A549 (cell line): ENCODE results near the gene CHST5.

ENCODE experiments used
- CEBPB ChIP-seq, 2 experiments: fragments of >200 bp in 1 of 2; sonication (Bioruptor Twin) in 1 of 2; formaldehyde crosslinking in 1 of 2; IDR thresholded peaks; 2 replicates each; pipeline ENCODE4 v1.6.1; 2012 to 2016
- EHF ChIP-seq: fragments of 250-450 bp; sonication (Bioruptor Pico); IDR thresholded peaks from 2 replicates; pipeline ENCODE4 v1.5.0; 2020; ENCODE audit warnings: mild to moderate bottlenecking
- EP300 ChIP-seq, 2 experiments: fragments of >200 bp; sonication (Bioruptor Twin); formaldehyde crosslinking; IDR thresholded peaks; 2 replicates in 1 of 2; 3 replicates in 1 of 2; pipeline ENCODE4 v1.6.1; 2016 to 2017
- JUN ChIP-seq, 2 experiments: fragments of >200 bp; sonication (Bioruptor Twin); formaldehyde crosslinking; IDR thresholded peaks; 2 replicates in 1 of 2; 3 replicates in 1 of 2; pipeline ENCODE4 v1.6.1; 2016 to 2017
- NPAS2 ChIP-seq: fragments of 250-450 bp; sonication (Bioruptor Pico); IDR thresholded peaks from 2 replicates; pipeline ENCODE4 v1.8.0; 2022; ENCODE audit warnings: mild to moderate bottlenecking, moderate library complexity, borderline replicate concordance
- POLR2A ChIP-seq: IDR thresholded peaks from 2 replicates; pipeline ENCODE4 v1.6.1; 2012; ENCODE audit warnings: mild to moderate bottlenecking, low read length
- POLR2AphosphoS2 ChIP-seq: conservative IDR thresholded peaks from 2 replicates; pipeline ENCODE4 v1.6.1; 2012; ENCODE audit warnings: low read length, improper control_type of control experiment, inconsistent platforms
- RCOR1 ChIP-seq: fragments of 150-350 bp; IDR thresholded peaks from 2 replicates; pipeline ENCODE4 v1.6.1; 2014; ENCODE audit warnings: antibody characterized with exemption, low read length, low read depth
- RFX5 ChIP-seq: fragments of 450-650 bp; IDR thresholded peaks from 2 replicates; pipeline ENCODE4 v1.7.1; 2014; ENCODE audit warnings: antibody characterized with exemption, mild to moderate bottlenecking, moderate library complexity
- RNF2 ChIP-seq: fragments of 200-600 bp; sonication (generic); IDR thresholded peaks from 2 replicates; pipeline ENCODE4 v1.6.1; 2016; ENCODE audit warnings: low read depth, mild to moderate bottlenecking, antibody characterized with exemption, moderate library complexity, borderline replicate concordance
- TF ChIP-seq, protein P1 (sequence below): IDR thresholded peaks from 2 replicates; pipeline ENCODE4 v1.6.1; 2012
- TF ChIP-seq, protein P2 (sequence below): fragments of >200 bp; sonication (Bioruptor Twin); formaldehyde crosslinking; IDR thresholded peaks from 3 replicates; pipeline ENCODE4 v1.5.1; 2016
- TF ChIP-seq, protein P3 (sequence below): fragments of 450-650 bp; IDR thresholded peaks from 2 replicates; pipeline ENCODE4 v1.6.1; 2014; ENCODE audit warnings: antibody characterized with exemption

DNA sequence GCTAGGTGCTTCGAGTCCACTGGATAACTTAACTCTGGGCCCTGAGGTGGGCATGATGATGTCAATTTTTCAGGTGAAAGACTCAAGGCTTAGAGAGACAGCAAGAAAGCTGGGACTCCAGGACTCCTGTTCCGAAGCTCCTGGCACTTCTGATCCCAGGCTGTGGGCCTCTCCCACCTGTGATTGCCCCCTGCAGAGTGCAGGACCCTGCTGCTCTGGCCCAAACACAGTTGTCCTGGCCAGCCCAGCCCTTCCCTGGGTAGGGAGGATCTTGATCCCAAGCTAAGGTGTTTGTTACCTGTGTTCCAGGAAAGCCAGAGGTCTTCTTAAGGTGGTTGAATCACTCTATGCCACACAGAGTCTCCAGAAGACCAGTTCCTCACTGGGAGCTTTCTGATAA is 3.1 kb downstream of the CHST5 start:
- TF ChIP-seq JUN (IDR thresholded peaks at IDR 0.05), result no peak
- TF ChIP-seq RNF2, result no peak
- TF ChIP-seq EHF (CRISPR knock-in tag), result no peak
- TF ChIP-seq, protein P1, sequence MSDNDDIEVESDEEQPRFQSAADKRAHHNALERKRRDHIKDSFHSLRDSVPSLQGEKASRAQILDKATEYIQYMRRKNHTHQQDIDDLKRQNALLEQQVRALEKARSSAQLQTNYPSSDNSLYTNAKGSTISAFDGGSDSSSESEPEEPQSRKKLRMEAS, result no peak
- TF ChIP-seq, protein P2, sequence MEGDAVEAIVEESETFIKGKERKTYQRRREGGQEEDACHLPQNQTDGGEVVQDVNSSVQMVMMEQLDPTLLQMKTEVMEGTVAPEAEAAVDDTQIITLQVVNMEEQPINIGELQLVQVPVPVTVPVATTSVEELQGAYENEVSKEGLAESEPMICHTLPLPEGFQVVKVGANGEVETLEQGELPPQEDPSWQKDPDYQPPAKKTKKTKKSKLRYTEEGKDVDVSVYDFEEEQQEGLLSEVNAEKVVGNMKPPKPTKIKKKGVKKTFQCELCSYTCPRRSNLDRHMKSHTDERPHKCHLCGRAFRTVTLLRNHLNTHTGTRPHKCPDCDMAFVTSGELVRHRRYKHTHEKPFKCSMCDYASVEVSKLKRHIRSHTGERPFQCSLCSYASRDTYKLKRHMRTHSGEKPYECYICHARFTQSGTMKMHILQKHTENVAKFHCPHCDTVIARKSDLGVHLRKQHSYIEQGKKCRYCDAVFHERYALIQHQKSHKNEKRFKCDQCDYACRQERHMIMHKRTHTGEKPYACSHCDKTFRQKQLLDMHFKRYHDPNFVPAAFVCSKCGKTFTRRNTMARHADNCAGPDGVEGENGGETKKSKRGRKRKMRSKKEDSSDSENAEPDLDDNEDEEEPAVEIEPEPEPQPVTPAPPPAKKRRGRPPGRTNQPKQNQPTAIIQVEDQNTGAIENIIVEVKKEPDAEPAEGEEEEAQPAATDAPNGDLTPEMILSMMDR, result no peak
- no peak for TF ChIP-seq EP300 (IDR thresholded peaks at IDR 0.05)
- TF ChIP-seq, protein P3, sequence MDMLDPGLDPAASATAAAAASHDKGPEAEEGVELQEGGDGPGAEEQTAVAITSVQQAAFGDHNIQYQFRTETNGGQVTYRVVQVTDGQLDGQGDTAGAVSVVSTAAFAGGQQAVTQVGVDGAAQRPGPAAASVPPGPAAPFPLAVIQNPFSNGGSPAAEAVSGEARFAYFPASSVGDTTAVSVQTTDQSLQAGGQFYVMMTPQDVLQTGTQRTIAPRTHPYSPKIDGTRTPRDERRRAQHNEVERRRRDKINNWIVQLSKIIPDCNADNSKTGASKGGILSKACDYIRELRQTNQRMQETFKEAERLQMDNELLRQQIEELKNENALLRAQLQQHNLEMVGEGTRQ, result no peak
- no peak for TF ChIP-seq RFX5
- TF ChIP-seq NPAS2 (CRISPR knock-in tag), result no peak
- no peak for TF ChIP-seq POLR2A
- TF ChIP-seq POLR2AphosphoS2, result no peak
- TF ChIP-seq CEBPB (IDR thresholded peaks at IDR 0.05), result no peak
- no peak for TF ChIP-seq RCOR1
